ENCODE measurements around the gene TRAF2.
"Not testable (repeated sequence)": the region's sequence is repeated elsewhere in the genome, so short reads cannot be mapped to it uniquely, and the experiment has no call there.

Gene TRAF2

DNA sequence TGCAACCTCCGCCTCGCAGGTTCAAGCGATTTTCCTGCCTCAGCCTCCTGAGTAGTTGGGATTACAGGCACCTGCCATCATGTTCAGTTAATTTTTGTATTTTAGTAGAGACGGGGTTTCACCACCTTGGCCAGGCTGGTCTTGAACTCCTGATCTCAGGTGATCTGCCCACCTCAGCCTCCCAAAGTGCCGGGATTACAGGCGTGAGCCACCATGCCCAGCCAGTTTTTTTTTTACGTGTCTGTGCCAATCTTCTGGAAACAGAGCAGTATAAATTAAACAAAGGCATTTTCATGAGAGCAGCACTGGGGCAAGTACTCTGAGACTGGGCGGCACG is 3.4 kb upstream of the TRAF2 start:
- H3K27me3 ChIP-seq (ENCODE audit: control insufficient read depth, insufficient read depth, low read length); H3K9me3 ChIP-seq (ENCODE audit: control insufficient read depth, insufficient read depth, low read length); H3K36me3 ChIP-seq (ENCODE audit: control insufficient read depth, insufficient read depth, low read length); H3K4me3 ChIP-seq (ENCODE audit: low read depth, low read length); H3K4me1 ChIP-seq (ENCODE audit: control insufficient read depth, insufficient read depth, low read length); H3K9ac ChIP-seq (ENCODE audit: low read depth, low read length): not testable (repeated sequence)

DNA sequence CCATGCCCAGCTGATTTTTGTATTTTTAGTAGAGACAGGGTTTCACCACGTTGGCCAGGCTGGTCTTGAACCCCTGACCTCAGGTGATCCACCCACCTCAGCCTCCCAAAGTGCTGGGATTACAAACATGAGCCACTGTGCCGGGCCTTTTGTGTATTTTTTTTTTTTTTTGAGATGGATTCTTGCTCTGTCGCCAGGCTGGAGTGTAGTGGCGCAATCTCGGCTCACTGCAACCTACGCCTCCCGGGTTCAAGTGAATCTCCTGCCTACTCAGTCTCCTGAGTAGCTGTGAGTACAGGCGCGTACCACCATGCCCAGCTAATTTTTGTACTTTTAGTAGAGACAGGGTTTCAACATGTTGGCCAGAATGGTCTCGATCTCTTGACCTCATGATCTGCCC is 2.6 kb upstream of the TRAF2 start:
- not testable (repeated sequence) for H3K9me3 ChIP-seq (ENCODE audit: control insufficient read depth, insufficient read depth, low read length); H3K27me3 ChIP-seq (ENCODE audit: control insufficient read depth, insufficient read depth, low read length); H3K4me3 ChIP-seq (ENCODE audit: low read depth, low read length); H3K9ac ChIP-seq (ENCODE audit: low read depth, low read length); H3K36me3 ChIP-seq (ENCODE audit: control insufficient read depth, insufficient read depth, low read length); H3K4me1 ChIP-seq (ENCODE audit: control insufficient read depth, insufficient read depth, low read length)

DNA sequence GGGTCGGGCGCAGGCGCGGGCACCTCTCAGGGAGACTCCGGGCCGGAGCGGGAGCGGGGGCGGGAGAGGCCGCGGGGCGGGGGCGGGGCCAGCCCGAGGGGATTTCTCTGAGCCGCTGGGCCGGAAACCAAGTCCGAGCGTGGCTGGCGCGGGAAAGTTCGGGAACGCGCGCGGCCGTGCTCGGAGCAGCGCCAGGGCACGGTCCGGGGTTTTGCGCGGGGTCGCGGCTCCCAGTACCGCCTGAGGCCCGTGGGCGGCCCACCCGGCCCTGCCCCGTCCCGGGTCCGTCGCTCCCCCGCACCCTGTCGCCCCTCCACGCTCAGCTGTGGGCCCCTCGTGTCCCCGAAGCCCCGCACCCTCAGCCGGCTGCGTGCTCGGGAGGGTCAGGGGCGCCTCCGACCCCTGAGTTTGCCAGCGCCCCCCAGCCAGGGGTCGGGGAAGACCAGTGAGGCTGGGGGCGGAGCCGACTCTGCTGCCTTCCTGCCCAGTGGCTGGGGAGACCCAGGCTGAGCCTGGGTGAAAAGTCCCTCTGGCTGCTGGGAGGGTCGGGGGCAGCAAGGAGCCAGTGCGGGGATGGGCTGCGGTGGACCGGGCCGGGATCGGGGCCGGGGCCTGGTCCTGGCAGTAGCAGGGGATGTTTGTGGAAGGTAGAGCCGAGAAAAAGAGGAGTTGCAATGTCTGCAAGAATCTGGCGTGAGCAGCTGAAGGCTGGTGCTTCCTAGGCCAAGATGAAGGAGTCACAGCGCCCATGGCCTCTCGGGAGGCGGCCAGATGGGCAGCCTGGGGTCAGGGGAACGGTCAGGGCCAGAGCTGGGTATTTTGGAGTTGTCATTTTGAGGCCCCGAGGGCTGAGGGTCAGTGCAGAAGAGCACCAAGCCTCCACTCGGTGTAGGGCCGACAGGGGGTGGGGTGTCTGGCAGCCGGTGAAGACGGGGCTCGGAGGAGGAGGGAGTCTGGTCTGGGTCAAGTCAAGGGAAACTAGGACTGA is 588 bp downstream of the TRAF2 start:
- Histone ChIP-seq H3K27me3 (ENCODE audit: control insufficient read depth, insufficient read depth, low read length) (no peaks in the 10 kb centered on the region), H3K9ac (ENCODE audit: low read depth, low read length) (peak overlapping the region; percentile 83), H3K4me3 (ENCODE audit: low read depth, low read length) (peak overlapping the region; percentile 70), H3K9me3 (ENCODE audit: control insufficient read depth, insufficient read depth, low read length) (no peaks in the 10 kb centered on the region), H3K36me3 (ENCODE audit: control insufficient read depth, insufficient read depth, low read length) (peaks cover 9% of the 10 kb centered on the region), H3K4me1 (ENCODE audit: control insufficient read depth, insufficient read depth, low read length) (peaks cover 3% of the 10 kb centered on the region)

DNA sequence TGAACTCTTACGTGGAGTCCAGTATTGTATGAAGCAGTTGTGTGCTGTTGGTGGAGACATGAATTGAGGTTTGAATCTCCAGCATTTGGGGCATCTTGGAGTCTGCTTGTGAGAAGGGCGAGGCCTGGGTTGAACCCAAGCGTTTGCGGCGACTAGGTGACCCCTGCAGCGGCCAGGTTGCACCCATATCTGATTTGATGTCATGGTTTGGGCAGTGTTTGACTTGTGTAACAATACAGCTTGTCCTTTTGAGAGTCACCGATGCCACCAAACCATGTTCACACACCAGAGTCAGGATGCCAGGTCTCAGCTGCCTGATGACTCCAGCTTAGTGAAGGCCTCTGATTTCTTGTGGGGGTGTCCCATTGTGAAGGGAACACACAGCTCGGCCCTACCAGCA is 2.1 kb downstream of the TRAF2 start:
- Histone ChIP-seq H3K9ac (ENCODE audit: low read depth, low read length) (no peak overlapping the region), H3K4me3 (ENCODE audit: low read depth, low read length) (no peak overlapping the region), H3K4me1 (ENCODE audit: control insufficient read depth, insufficient read depth, low read length) (no peaks in the 10 kb centered on the region), H3K9me3 (ENCODE audit: control insufficient read depth, insufficient read depth, low read length) (no peaks in the 10 kb centered on the region), H3K27me3 (ENCODE audit: control insufficient read depth, insufficient read depth, low read length) (no peaks in the 10 kb centered on the region), H3K36me3 (ENCODE audit: control insufficient read depth, insufficient read depth, low read length) (peaks cover 9% of the 10 kb centered on the region)

DNA sequence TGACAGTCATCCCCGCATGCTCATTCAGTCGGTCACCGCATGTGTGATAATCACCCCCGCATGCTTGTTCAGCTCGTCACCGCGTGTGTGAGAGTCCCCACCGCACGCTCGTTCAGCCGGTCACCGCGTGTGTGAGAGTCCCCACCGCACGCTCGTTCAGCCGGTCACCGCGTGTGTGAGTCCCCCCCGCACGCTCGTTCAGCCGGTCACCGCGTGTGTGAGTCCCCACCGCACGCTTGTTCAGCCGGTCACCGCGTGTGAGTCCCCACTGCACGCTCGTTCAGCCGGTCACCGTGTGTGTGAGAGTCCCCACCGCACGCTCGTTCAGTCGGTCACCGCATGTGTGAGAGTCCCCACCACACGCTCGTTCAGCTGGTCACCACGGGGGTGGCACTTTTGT is 3.5 kb downstream of the TRAF2 start:
- no peak overlapping the region for H3K4me3 ChIP-seq (ENCODE audit: low read depth, low read length)
- H3K4me1 ChIP-seq (ENCODE audit: control insufficient read depth, insufficient read depth, low read length): no peaks in the 10 kb centered on the region
- no peaks in the 10 kb centered on the region for H3K27me3 ChIP-seq (ENCODE audit: control insufficient read depth, insufficient read depth, low read length)
- peaks cover 9% of the 10 kb centered on the region for H3K36me3 ChIP-seq (ENCODE audit: control insufficient read depth, insufficient read depth, low read length)
- no peaks in the 10 kb centered on the region for H3K9me3 ChIP-seq (ENCODE audit: control insufficient read depth, insufficient read depth, low read length)
- no peak overlapping the region for H3K9ac ChIP-seq (ENCODE audit: low read depth, low read length)

DNA sequence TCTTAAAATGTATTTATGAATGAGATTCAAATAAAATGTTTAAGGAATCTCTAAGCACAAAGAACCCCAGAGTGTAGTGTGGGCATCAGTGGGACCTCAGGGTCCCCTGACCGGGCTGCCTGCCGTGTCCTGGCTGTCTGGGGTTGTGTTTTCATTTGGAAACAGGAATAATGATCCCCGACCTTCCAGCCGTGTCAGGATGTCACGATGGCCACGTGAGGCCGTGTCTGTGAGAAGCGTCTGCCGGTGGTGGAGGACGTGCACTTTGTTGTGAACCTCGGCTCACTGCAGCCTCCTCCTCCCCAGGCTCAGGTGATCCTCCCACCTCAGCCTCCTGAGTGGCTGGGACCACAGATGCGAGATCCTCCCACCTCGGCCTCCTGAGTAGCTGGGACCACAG is 4.3 kb downstream of the TRAF2 start:
- Histone ChIP-seq H3K9me3 (ENCODE audit: control insufficient read depth, insufficient read depth, low read length) (no peaks in the 10 kb centered on the region), H3K9ac (ENCODE audit: low read depth, low read length) (no peak overlapping the region), H3K36me3 (ENCODE audit: control insufficient read depth, insufficient read depth, low read length) (peaks cover 9% of the 10 kb centered on the region), H3K27me3 (ENCODE audit: control insufficient read depth, insufficient read depth, low read length) (no peaks in the 10 kb centered on the region), H3K4me3 (ENCODE audit: low read depth, low read length) (no peak overlapping the region), H3K4me1 (ENCODE audit: control insufficient read depth, insufficient read depth, low read length) (no peaks in the 10 kb centered on the region)

DNA sequence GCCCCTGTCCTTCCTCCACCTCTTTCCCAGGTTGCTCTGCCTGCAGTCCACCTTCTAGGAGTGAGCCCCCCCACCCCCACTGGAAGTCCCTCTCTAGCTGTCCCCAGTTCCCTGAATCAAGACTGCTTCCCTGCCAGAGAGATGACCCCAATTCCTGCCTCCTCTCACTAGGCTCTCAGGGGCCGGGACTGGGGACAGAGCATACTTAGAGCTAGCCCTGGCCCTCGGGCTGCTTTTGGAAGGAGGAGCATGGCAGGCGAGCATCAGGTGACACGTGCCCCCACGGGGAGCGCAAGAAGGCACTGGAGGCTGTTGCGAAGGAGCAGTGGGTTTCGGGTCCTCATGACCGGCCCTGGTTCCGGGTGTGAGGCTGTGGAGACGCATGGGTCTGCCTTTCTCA is 9.7 kb downstream of the TRAF2 start:
- H3K36me3 ChIP-seq (ENCODE audit: control insufficient read depth, insufficient read depth, low read length): peaks cover 13% of the 10 kb centered on the region

DNA sequence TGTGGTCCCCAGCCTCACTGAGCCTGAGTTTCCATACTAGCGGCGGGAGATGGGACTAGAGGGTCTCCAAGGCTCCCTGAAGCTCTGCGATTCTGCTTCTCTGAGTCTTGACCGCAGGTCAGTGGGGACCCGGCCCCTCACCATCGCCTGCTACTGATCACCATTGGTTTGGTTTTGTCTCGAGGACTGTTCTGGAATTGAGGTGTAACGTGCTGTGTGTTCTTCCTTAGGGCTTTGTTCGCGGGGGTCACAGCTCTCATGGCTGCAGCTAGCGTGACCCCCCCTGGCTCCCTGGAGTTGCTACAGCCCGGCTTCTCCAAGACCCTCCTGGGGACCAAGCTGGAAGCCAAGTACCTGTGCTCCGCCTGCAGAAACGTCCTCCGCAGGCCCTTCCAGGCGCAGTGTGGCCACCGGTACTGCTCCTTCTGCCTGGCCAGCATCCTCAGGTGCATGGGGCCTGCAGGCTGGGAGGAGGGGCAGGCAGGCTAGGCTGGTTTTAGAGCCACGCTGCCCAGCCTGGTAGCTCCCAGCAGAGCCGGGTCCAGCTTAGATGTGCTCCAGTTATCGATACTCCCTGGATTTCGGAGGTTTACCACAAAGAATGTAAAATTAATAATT is 12.3 kb downstream of the TRAF2 start:
- Histone ChIP-seq H3K9me3 (ENCODE audit: control insufficient read depth, insufficient read depth, low read length) (no peaks in the 10 kb centered on the region), H3K4me3 (ENCODE audit: low read depth, low read length) (no peak overlapping the region), H3K36me3 (ENCODE audit: control insufficient read depth, insufficient read depth, low read length) (peaks cover 27% of the 10 kb centered on the region), H3K9ac (ENCODE audit: low read depth, low read length) (no peak overlapping the region), H3K27me3 (ENCODE audit: control insufficient read depth, insufficient read depth, low read length) (no peaks in the 10 kb centered on the region), H3K4me1 (ENCODE audit: control insufficient read depth, insufficient read depth, low read length) (no peaks in the 10 kb centered on the region)

More for the DNA sequence above, 9.7 kb downstream of the TRAF2 start:
- H3K9me3 ChIP-seq (ENCODE audit: control insufficient read depth, insufficient read depth, low read length): no peaks in the 10 kb centered on the region
- H3K4me3 ChIP-seq (ENCODE audit: low read depth, low read length): no peak overlapping the region
- H3K27me3 ChIP-seq (ENCODE audit: control insufficient read depth, insufficient read depth, low read length): no peaks in the 10 kb centered on the region
- H3K9ac ChIP-seq (ENCODE audit: low read depth, low read length): no peak overlapping the region
- H3K4me1 ChIP-seq (ENCODE audit: control insufficient read depth, insufficient read depth, low read length): no peaks in the 10 kb centered on the region

DNA sequence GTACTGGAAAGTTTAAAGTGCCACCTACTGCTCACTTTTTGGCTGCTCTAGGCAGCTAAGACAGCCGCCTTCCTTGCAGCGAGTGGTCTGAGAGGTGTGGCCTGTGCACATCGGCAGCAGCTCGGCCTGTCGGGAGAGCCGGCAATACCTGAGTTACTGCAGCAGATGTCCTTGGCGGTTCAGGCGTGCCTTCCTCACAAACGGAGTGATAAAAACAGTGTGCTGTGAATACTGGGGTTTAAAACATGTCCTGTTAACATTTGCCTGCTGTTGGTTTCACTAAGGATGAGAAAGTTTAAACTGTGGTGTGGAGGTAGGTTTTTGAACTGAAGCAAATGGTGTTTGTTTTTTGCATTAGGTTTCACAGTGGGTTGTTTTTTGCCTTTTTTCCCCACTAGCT is 12.9 kb downstream of the TRAF2 start:
- Histone ChIP-seq H3K4me3 (ENCODE audit: low read depth, low read length) (no peak overlapping the region), H3K27me3 (ENCODE audit: control insufficient read depth, insufficient read depth, low read length) (no peaks in the 10 kb centered on the region), H3K9me3 (ENCODE audit: control insufficient read depth, insufficient read depth, low read length) (no peaks in the 10 kb centered on the region), H3K9ac (ENCODE audit: low read depth, low read length) (no peak overlapping the region), H3K4me1 (ENCODE audit: control insufficient read depth, insufficient read depth, low read length) (no peaks in the 10 kb centered on the region), H3K36me3 (ENCODE audit: control insufficient read depth, insufficient read depth, low read length) (peaks cover 27% of the 10 kb centered on the region)

DNA sequence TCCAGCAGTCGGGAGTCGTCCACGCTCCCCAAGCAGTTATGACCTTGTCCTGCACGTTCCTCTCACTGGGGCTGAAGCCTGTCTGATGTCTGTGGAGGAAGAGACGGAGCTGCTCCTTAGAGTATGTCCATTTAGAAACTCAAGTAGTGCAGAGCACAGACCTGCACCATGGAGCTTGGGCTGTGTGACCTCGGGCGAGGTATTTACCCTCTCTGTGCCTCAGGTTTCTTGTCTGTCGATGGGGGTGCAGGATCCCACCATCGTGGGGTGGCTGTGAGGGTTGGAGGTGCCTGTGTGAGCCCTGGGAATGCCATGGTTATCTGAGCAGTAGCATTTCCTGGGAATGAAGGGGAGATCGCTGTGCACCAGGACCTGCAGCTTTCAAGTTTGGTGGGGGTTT is 14.2 kb downstream of the TRAF2 start:
- no peaks in the 10 kb centered on the region for H3K4me1 ChIP-seq (ENCODE audit: control insufficient read depth, insufficient read depth, low read length)
- peaks cover 27% of the 10 kb centered on the region for H3K36me3 ChIP-seq (ENCODE audit: control insufficient read depth, insufficient read depth, low read length)
- H3K4me3 ChIP-seq (ENCODE audit: low read depth, low read length): no peak overlapping the region
- no peak overlapping the region for H3K9ac ChIP-seq (ENCODE audit: low read depth, low read length)
- no peaks in the 10 kb centered on the region for H3K9me3 ChIP-seq (ENCODE audit: control insufficient read depth, insufficient read depth, low read length)
- no peaks in the 10 kb centered on the region for H3K27me3 ChIP-seq (ENCODE audit: control insufficient read depth, insufficient read depth, low read length)

DNA sequence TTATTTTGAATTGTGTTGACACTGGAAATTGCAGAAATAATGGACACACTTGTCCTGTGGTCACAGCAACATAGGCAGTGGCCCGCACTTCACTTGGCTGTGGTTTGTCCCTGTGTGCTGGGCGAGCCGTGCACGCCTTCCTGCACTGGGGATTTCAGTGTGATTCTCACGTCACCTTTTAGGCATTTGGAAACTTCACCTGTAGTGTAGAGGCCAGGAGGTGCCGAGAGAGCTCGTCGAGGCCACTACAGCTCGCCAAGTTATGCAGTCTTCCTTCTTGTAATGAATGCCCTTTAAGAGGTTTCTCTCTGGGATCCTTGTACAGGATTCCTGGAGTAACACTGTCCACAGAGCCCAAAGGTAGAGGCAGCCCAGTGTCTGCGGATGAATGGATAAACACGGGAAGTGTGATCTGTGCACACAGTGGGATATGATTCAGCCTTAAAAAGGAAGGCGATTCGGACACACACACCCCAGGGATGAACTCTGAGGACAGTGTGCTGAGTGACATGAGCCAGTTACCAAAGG is 14.7 kb downstream of the TRAF2 start:
- H3K4me3 ChIP-seq (ENCODE audit: low read depth, low read length): no peak overlapping the region
- no peaks in the 10 kb centered on the region for H3K9me3 ChIP-seq (ENCODE audit: control insufficient read depth, insufficient read depth, low read length)
- H3K36me3 ChIP-seq (ENCODE audit: control insufficient read depth, insufficient read depth, low read length): peaks cover 27% of the 10 kb centered on the region
- H3K4me1 ChIP-seq (ENCODE audit: control insufficient read depth, insufficient read depth, low read length): no peaks in the 10 kb centered on the region
- H3K27me3 ChIP-seq (ENCODE audit: control insufficient read depth, insufficient read depth, low read length): no peaks in the 10 kb centered on the region
- no peak overlapping the region for H3K9ac ChIP-seq (ENCODE audit: low read depth, low read length)
